ENCODE results near the gene CDHR1. TPM values are rescaled to one million over a fixed set of nuclear protein-coding genes. Genes with fewer than 3 reads are reported as not detected.

The CDHR1 gene
- total and polyA plus RNA-seq, 2 experiments from 2014 or later: 3.2 to 6.6 TPM

GRCh38 chr10:84226616-84227015, 32.3 kb downstream of the CDHR1 start:
- Histone ChIP-seq H4K20me1 (replicated peaks; ENCODE audit: insufficient read depth) (no peaks in the 10 kb centered on the region), H3K4me3 (no peak overlapping the region), H3K27me3 (ENCODE audit: insufficient read depth) (no peaks in the 10 kb centered on the region), H2AFZ (no peak overlapping the region), H3F3A (replicated peaks; ENCODE audit: low read depth) (no peaks in the 10 kb centered on the region), H3K4me2 (no peak overlapping the region), H3K36me3 (ENCODE audit: insufficient read depth) (no peaks in the 10 kb centered on the region), H3K9me2 (ENCODE audit: insufficient read depth) (peaks cover 7% of the 10 kb centered on the region; the same call in 1 of the 2 replicates), H3K27ac (ENCODE audit: low read depth) (no peak overlapping the region), H3K4me1 (ENCODE audit: insufficient read depth) (no peaks in the 10 kb centered on the region), H3K79me2 (replicated peaks; ENCODE audit: insufficient read depth) (no peaks in the 10 kb centered on the region)
- DNase-seq (ENCODE audit: low spot score) (no peak), ATAC-seq (no peak)
- Mint-ChIP-seq H3K9me3 (no peaks in the 10 kb centered on the region), H3K27me3 (ENCODE audit: insufficient read depth, low read depth, poor library complexity) (peaks cover 2% of the 10 kb centered on the region), H3K4me3 (no peak overlapping the region), H3K27ac (no peak overlapping the region), H3K4me1 (no peaks in the 10 kb centered on the region), H3K36me3 (ENCODE audit: low read depth) (no peaks in the 10 kb centered on the region)
- no peak for TF ChIP-seq EZH2phosphoT487 (IDR thresholded peaks at IDR 0.05; ENCODE audit: unreplicated experiment)

GRCh38 chr10:84227810-84228209, 33.5 kb downstream of the CDHR1 start:
- H3K27me3 ChIP-seq (ENCODE audit: insufficient read depth): no peaks in the 10 kb centered on the region
- peaks cover 7% of the 10 kb centered on the region; the same call in 1 of the 2 replicates for H3K9me2 ChIP-seq (ENCODE audit: insufficient read depth)
- Mint-ChIP-seq H3K36me3 (ENCODE audit: low read depth) (no peaks in the 10 kb centered on the region), H3K4me1 (no peaks in the 10 kb centered on the region), H3K9me3 (no peaks in the 10 kb centered on the region), H3K27ac (no peak overlapping the region), H3K4me3 (no peak overlapping the region), H3K27me3 (ENCODE audit: insufficient read depth, low read depth, poor library complexity) (no peaks in the 10 kb centered on the region)
- H3K4me3 ChIP-seq: no peak overlapping the region
- H2AFZ ChIP-seq: no peak overlapping the region
- H3F3A ChIP-seq (replicated peaks; ENCODE audit: low read depth): no peaks in the 10 kb centered on the region
- no peaks in the 10 kb centered on the region for H4K20me1 ChIP-seq (replicated peaks; ENCODE audit: insufficient read depth)
- H3K27ac ChIP-seq (ENCODE audit: low read depth): no peak overlapping the region
- no peaks in the 10 kb centered on the region for H3K79me2 ChIP-seq (replicated peaks; ENCODE audit: insufficient read depth)
- no peak for DNase-seq (ENCODE audit: low spot score)
- H3K4me2 ChIP-seq: no peak overlapping the region
- no peaks in the 10 kb centered on the region for H3K4me1 ChIP-seq (ENCODE audit: insufficient read depth)
- no peak for ATAC-seq
- no peaks in the 10 kb centered on the region for H3K36me3 ChIP-seq (ENCODE audit: insufficient read depth)
- TF ChIP-seq CTCF (conservative IDR thresholded peaks at IDR 0.05; ENCODE audit: low read depth in 2 of 2) (no peak), ZNF331 (CRISPR knock-in tag; IDR thresholded peaks at IDR 0.05; ENCODE audit: low read depth) (no peak), NANOG (IDR thresholded peaks at IDR 0.05; ENCODE audit: borderline replicate concordance) (no peak), POLR2AphosphoS5 (IDR thresholded peaks at IDR 0.05; ENCODE audit: low read depth) (no peak), ETS1 (IDR thresholded peaks at IDR 0.05) (no peak), REST (IDR thresholded peaks at IDR 0.05; ENCODE audit: unreplicated experiment) (no peak), ZNF114 (CRISPR knock-in tag; IDR thresholded peaks at IDR 0.05) (no peak), JUNB (IDR thresholded peaks at IDR 0.05; ENCODE audit: unreplicated experiment) (no peak), EZH2 (IDR thresholded peaks at IDR 0.05; ENCODE audit: low read depth, unreplicated experiment) (no peak)

All from GM23338 (cell line).